Dermis blood vessel endothelial cell (primary cell): ENCODE results near the gene KLRG1. TPM values are rescaled to one million over a fixed set of nuclear protein-coding genes. Genes with fewer than 3 reads are reported as not detected.
A peak's percentile ranks its signal among the peaks of the same experiment; 100 is the strongest.

ENCODE experiments used
- DNase-seq: peaks from one replicate; pipeline ENCODE4 v3.0.0; 2010
- total RNA-seq: library from RNA; depleted of rRNA; stranded (reverse); fragments of >200 nt; gene quantifications from 2 replicates; pipeline ENCODE4 v1.2.3, GENCODE V29; 2014

The KLRG1 gene
- total RNA-seq, result 0.68 and 0.70 TPM in 2 replicates

- peak; percentile 16 for DNase-seq
Measured at GRCh38 chr12:8989413-8989812, at the start of gene KLRG1. Gene KLRG1, plus strand, starts transcription at chr12:8989546. Its CDS starts 90 bp downstream, at chr12:8989636.

- DNase-seq, result no peak
Measured at GRCh38 chr12:8941691-8942478, 47.5 kb upstream of the KLRG1 start.

GRCh38 chr12:8943565-8944186, 45.7 kb upstream of the KLRG1 start:
- no peak for DNase-seq

- DNase-seq, result no peak
Measured at GRCh38 chr12:8946733-8947132, 42.6 kb upstream of the KLRG1 start.

- no peak for DNase-seq
Measured at GRCh38 chr12:8947737-8948136, 41.6 kb upstream of the KLRG1 start.

GRCh38 chr12:8948701-8949341, 40.5 kb upstream of the KLRG1 start:
- DNase-seq, result peak; percentile 43

- peak; percentile 94 for DNase-seq
Measured at GRCh38 chr12:8949342-8950220, 39.8 kb upstream of the KLRG1 start, which contains the start of gene M6PR. Gene M6PR, minus strand, starts transcription at chr12:8949645. Its CDS starts 3,241 bp downstream, at chr12:8946404.

- no peak for DNase-seq
Measured at GRCh38 chr12:8950221-8950527, 39.2 kb upstream of the KLRG1 start.

GRCh38 chr12:8950702-8951478, 38.5 kb upstream of the KLRG1 start:
- DNase-seq, result peak; percentile 8

GRCh38 chr12:8951744-8952143, 37.6 kb upstream of the KLRG1 start:
- no peak for DNase-seq

GRCh38 chr12:8953773-8954402, 35.5 kb upstream of the KLRG1 start:
- DNase-seq, result no peak

GRCh38 chr12:8956073-8956472, 33.3 kb upstream of the KLRG1 start:
- DNase-seq, result no peak

- DNase-seq, result no peak
Measured at GRCh38 chr12:8956772-8957171, 32.6 kb upstream of the KLRG1 start.

GRCh38 chr12:8957561-8957960, 31.8 kb upstream of the KLRG1 start:
- no peak for DNase-seq

GRCh38 chr12:8958066-8958465, 31.3 kb upstream of the KLRG1 start:
- no peak for DNase-seq

GRCh38 chr12:8960176-8960575, 29.2 kb upstream of the KLRG1 start:
- DNase-seq, result no peak

- DNase-seq, result no peak
Measured at GRCh38 chr12:8968761-8969160, 20.6 kb upstream of the KLRG1 start.

GRCh38 chr12:8969861-8970411, 19.4 kb upstream of the KLRG1 start:
- DNase-seq, result no peak

- DNase-seq, result no peak
Measured at GRCh38 chr12:8970432-8970831, 18.9 kb upstream of the KLRG1 start.

- DNase-seq, result no peak
Measured at GRCh38 chr12:8980137-8980536, 9.2 kb upstream of the KLRG1 start.

- no peak for DNase-seq
Measured at GRCh38 chr12:8985213-8985754, 4.1 kb upstream of the KLRG1 start.
